Osteocyte (in vitro differentiated cells): ENCODE measurements around the gene BECN2. TPM values are rescaled to one million over a fixed set of nuclear protein-coding genes. Genes with fewer than 3 reads are reported as not detected.

ENCODE experiments used
- DNase-seq: peaks from one replicate; pipeline ENCODE4 v3.0.0; 2021; ENCODE audit warnings: mixed read lengths; ENCODE audit not compliant: unreplicated experiment; ENCODE audit errors: extremely low spot score
- H3K27ac Mint-ChIP-seq: one replicate; pipeline ENCODE4 v1.8.0; 2021; ENCODE audit warnings: mild to moderate bottlenecking, mixed read lengths; ENCODE audit not compliant: unreplicated experiment
- H3K27me3 Mint-ChIP-seq: one replicate; pipeline ENCODE4 v1.8.0; 2021; ENCODE audit warnings: mixed read lengths; ENCODE audit not compliant: unreplicated experiment
- H3K36me3 Mint-ChIP-seq: one replicate; pipeline ENCODE4 v1.8.0; 2021; ENCODE audit warnings: mixed read lengths; ENCODE audit not compliant: unreplicated experiment
- H3K4me1 Mint-ChIP-seq: one replicate; pipeline ENCODE4 v1.8.0; 2021; ENCODE audit warnings: mixed read lengths; ENCODE audit not compliant: unreplicated experiment
- H3K4me3 Mint-ChIP-seq: one replicate; pipeline ENCODE4 v1.8.0; 2021; ENCODE audit warnings: mild to moderate bottlenecking, moderate library complexity, mixed read lengths; ENCODE audit not compliant: unreplicated experiment
- H3K9me3 Mint-ChIP-seq: one replicate; pipeline ENCODE4 v1.8.0; 2021; ENCODE audit warnings: mixed read lengths; ENCODE audit not compliant: unreplicated experiment
- CTCF ChIP-seq: fragments of 200-600 bp; sonication (generic); IDR thresholded peaks from 2 replicates; pipeline ENCODE4 v1.5.0; 2021; ENCODE audit warnings: antibody characterized with exemption, mild to moderate bottlenecking, moderate library complexity
- total RNA-seq: library from RNA; stranded (reverse); gene quantifications from 2 replicates; pipeline ENCODE4 v1.2.1, GENCODE V29; 2021

Gene BECN2
- total RNA-seq, 1 donor from 2014 or later = not detected

- Mint-ChIP-seq H3K36me3 (no peaks in the 10 kb centered on the region), H3K27me3 (peaks cover 14% of the 10 kb centered on the region), H3K4me3 (no peak overlapping the region), H3K4me1 (no peaks in the 10 kb centered on the region), H3K9me3 (peaks cover 6% of the 10 kb centered on the region), H3K27ac (no peak overlapping the region)
- no peak for TF ChIP-seq CTCF
- DNase-seq = no peak
Measured at GRCh38 chr1:241934866-241935265, 22.7 kb upstream of the BECN2 start.

- H3K4me3 Mint-ChIP-seq = no peak overlapping the region
- no peak for DNase-seq
- peaks cover 6% of the 10 kb centered on the region for H3K9me3 Mint-ChIP-seq
- no peaks in the 10 kb centered on the region for H3K4me1 Mint-ChIP-seq
- peaks cover 7% of the 10 kb centered on the region for H3K27me3 Mint-ChIP-seq
- H3K27ac Mint-ChIP-seq = no peak overlapping the region
- H3K36me3 Mint-ChIP-seq = no peaks in the 10 kb centered on the region
- no peak for TF ChIP-seq CTCF
Measured at GRCh38 chr1:241939798-241940197, 17.8 kb upstream of the BECN2 start.

GRCh38 chr1:241942738-241943137 is 14.8 kb upstream of the BECN2 start:
- no peak for DNase-seq
- peaks cover 5% of the 10 kb centered on the region for H3K27me3 Mint-ChIP-seq
- no peak overlapping the region for H3K4me3 Mint-ChIP-seq
- peaks cover 6% of the 10 kb centered on the region for H3K9me3 Mint-ChIP-seq
- no peak overlapping the region for H3K27ac Mint-ChIP-seq
- no peak for TF ChIP-seq CTCF
- H3K4me1 Mint-ChIP-seq = no peaks in the 10 kb centered on the region
- no peaks in the 10 kb centered on the region for H3K36me3 Mint-ChIP-seq

- Mint-ChIP-seq H3K27me3 (peaks cover 5% of the 10 kb centered on the region), H3K9me3 (no peaks in the 10 kb centered on the region), H3K36me3 (no peaks in the 10 kb centered on the region), H3K4me3 (no peak overlapping the region), H3K4me1 (no peaks in the 10 kb centered on the region), H3K27ac (no peak overlapping the region)
- no peak for TF ChIP-seq CTCF
- DNase-seq = no peak
Measured at GRCh38 chr1:241944300-241944699, 13.3 kb upstream of the BECN2 start.

- Mint-ChIP-seq H3K4me1 (peaks cover 5% of the 10 kb centered on the region), H3K27ac (no peak overlapping the region), H3K9me3 (no peaks in the 10 kb centered on the region), H3K4me3 (no peak overlapping the region), H3K36me3 (no peaks in the 10 kb centered on the region), H3K27me3 (peaks cover 5% of the 10 kb centered on the region)
- no peak for TF ChIP-seq CTCF
- no peak for DNase-seq
Measured at GRCh38 chr1:241947354-241947753, 10.2 kb upstream of the BECN2 start.
